Esophagus squamous epithelium (tissue), 5 donors: Measurements from ENCODE around the gene CDHR5. TPM values are rescaled to one million over a fixed set of nuclear protein-coding genes. Genes with fewer than 3 reads are reported as not detected.

Experiments used
- DNase-seq: peaks from one replicate; lab custom pipeline; 2025; lab: John Stamatoyannopoulos, UW
- H3K27ac ChIP-seq, 4 donors: fragments of 200-600 bp; sonication (generic); one replicate each; pipeline ENCODE4 v1.5.1; 2016 to 2019; ENCODE audit warnings: mild to moderate bottlenecking in 1 of 4
- H3K27me3 ChIP-seq, 4 donors: fragments of 200-600 bp; sonication (generic); 1 replicate in 3 of 4; 2 replicates in 1 of 4; pipeline versions ENCODE4 v1.5.1 to v1.6.0; 2017 to 2021; ENCODE audit warnings: antibody characterized with exemption in 1 of 4
- H3K36me3 ChIP-seq, 3 donors: fragments of 200-600 bp; sonication (generic); one replicate each; pipeline ENCODE4 v1.5.1; 2016 to 2019
- H3K4me1 ChIP-seq, 3 donors: fragments of 200-600 bp; sonication (generic); one replicate each; pipeline ENCODE4 v1.5.1; 2017 to 2019
- H3K4me3 ChIP-seq, 4 donors: fragments of 200-600 bp; sonication (generic); 1 replicate in 3 of 4; 2 replicates in 1 of 4; pipeline ENCODE4 v1.5.1; 2016 to 2019; ENCODE audit warnings: mild to moderate bottlenecking in 2 of 4, moderate library complexity in 1 of 4
- H3K9me3 ChIP-seq, 3 donors: fragments of 200-600 bp; sonication (generic); one replicate each; pipeline ENCODE4 v1.5.1; 2016 to 2019
- POLR2A ChIP-seq, 4 donors: fragments of 450-650 bp; IDR thresholded peaks; one replicate each; pipeline ENCODE4 v1.6.1; 2017; ENCODE audit warnings: antibody characterized with exemption in 4 of 4, mild to moderate bottlenecking in 4 of 4, moderate library complexity in 3 of 4
- WGBS, 2 donors: methylation state at CpG; one replicate each; pipeline ENCODE4 v1.1.5; 2018; 5-methylcytosine and 5-hydroxymethylcytosine counted together
- intact Hi-C: fragments of 100-400 bp; cut with DNase I; formaldehyde crosslinking; loops from one replicate; pipeline ENCODE4 v1.15.0; 2022
- total RNA-seq, 4 donors: library from RNA; depleted of rRNA; stranded (reverse); fragments of >200 nt; gene quantifications; one replicate each; pipeline ENCODE4 v1.1.0, GENCODE V29; 2016
- TF ChIP-seq, protein P1 (sequence below), 6 experiments: fragments of 450-650 bp in 4 of 6; fragments of 200-600 bp in 2 of 6; sonication (generic) in 2 of 6; IDR thresholded peaks; one replicate each; pipeline ENCODE4 v1.5.1; 2016 to 2019; ENCODE audit warnings: antibody characterized with exemption in 6 of 6, mild to moderate bottlenecking in 4 of 6, moderate library complexity in 4 of 6
- donor health status: DM: yes; HTN: yes; CAD: no.

CDHR5 gene
- total RNA-seq, 4 donors from 2014 or later = not detected

DNA sequence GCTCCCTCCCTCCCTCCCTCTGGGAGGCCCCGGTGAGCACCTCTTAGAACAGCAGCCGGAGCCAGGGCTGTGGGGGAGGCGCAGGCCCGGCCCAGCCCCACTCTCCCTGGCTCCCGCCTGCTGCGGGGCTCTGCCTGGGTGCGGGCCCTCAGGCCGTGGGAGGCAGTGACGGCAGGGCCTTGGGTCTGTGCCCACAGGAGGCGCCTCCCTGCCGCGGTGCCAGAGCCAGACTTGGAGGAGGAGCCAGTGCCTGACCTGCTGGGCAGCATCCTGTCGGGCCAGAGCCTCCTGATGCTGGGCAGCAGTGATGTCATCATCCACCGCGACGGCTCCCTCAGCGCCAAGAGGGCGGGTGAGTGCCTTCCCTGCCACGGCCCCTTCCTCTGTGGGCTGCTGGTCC is 18.5 kb downstream of the CDHR5 start:
- intact Hi-C loops = no loop called here
- Histone ChIP-seq H3K4me3 (no peak overlapping the region), H3K36me3 (peaks cover 74 to 100% (median 75%) of the 10 kb centered on the region in 3 donors), H3K27me3 (no peaks in the 10 kb centered on the region), H3K27ac (peak overlapping the region; percentile 45 to 72 (median 64)), H3K9me3 (no peaks in the 10 kb centered on the region), H3K4me1 (peaks cover 4 to 22% (median 6%) of the 10 kb centered on the region in 3 donors)
- no peak for TF ChIP-seq POLR2A (IDR thresholded peaks at IDR 0.05)
- TF ChIP-seq, protein P1, sequence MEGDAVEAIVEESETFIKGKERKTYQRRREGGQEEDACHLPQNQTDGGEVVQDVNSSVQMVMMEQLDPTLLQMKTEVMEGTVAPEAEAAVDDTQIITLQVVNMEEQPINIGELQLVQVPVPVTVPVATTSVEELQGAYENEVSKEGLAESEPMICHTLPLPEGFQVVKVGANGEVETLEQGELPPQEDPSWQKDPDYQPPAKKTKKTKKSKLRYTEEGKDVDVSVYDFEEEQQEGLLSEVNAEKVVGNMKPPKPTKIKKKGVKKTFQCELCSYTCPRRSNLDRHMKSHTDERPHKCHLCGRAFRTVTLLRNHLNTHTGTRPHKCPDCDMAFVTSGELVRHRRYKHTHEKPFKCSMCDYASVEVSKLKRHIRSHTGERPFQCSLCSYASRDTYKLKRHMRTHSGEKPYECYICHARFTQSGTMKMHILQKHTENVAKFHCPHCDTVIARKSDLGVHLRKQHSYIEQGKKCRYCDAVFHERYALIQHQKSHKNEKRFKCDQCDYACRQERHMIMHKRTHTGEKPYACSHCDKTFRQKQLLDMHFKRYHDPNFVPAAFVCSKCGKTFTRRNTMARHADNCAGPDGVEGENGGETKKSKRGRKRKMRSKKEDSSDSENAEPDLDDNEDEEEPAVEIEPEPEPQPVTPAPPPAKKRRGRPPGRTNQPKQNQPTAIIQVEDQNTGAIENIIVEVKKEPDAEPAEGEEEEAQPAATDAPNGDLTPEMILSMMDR (IDR thresholded peaks at IDR 0.05) = no peak
- WGBS, 2 donors = 36% methylated on average over 7 of the region's 19 CpGs; no CpG with 5 or more reads in 1 of the 2 donors
- DNase-seq = no peak

GRCh38 chr11:605286-606129 is 19.2 kb downstream of the CDHR5 start:
- Histone ChIP-seq H3K27me3 (no peaks in the 10 kb centered on the region), H3K4me3 (no peak overlapping the region), H3K27ac (peak overlapping the region; percentile 45 to 72 (median 64)), H3K9me3 (no peaks in the 10 kb centered on the region), H3K4me1 (peaks cover 4 to 17% (median 6%) of the 10 kb centered on the region in 3 donors), H3K36me3 (peaks cover 71 to 100% (median 74%) of the 10 kb centered on the region in 3 donors)
- intact Hi-C loops = no loop called here
- no peak for DNase-seq
- TF ChIP-seq, protein P1 (IDR thresholded peaks at IDR 0.05) = no peak
- TF ChIP-seq POLR2A (IDR thresholded peaks at IDR 0.05) = no peak
- WGBS, 2 donors = 85 to 95% methylated on average over 4 to 10 of the region's 33 CpGs

- 92 to 96% methylated on average over 10 to 13 of the region's 13 CpGs for WGBS, 2 donors
- Histone ChIP-seq H3K36me3 (peaks cover 66 to 100% (median 67%) of the 10 kb centered on the region in 3 donors), H3K27me3 (no peaks in the 10 kb centered on the region), H3K9me3 (no peaks in the 10 kb centered on the region), H3K4me3 (no peak overlapping the region), H3K4me1 (peaks cover 4 to 17% (median 6%) of the 10 kb centered on the region in 3 donors), H3K27ac (no peak overlapping the region)
- no peak for TF ChIP-seq POLR2A (IDR thresholded peaks at IDR 0.05)
- TF ChIP-seq, protein P1 (IDR thresholded peaks at IDR 0.05) = no peak
- intact Hi-C loops = no loop called here
- DNase-seq = no peak
Measured at GRCh38 chr11:603154-603553, 21.6 kb downstream of the CDHR5 start.

GRCh38 chr11:601573-602245 is 23.0 kb downstream of the CDHR5 start:
- Histone ChIP-seq H3K36me3 (peaks cover 65 to 100% (median 66%) of the 10 kb centered on the region in 3 donors), H3K4me3 (no peak overlapping the region), H3K4me1 (peaks cover 4 to 14% (median 6%) of the 10 kb centered on the region in 3 donors), H3K9me3 (no peaks in the 10 kb centered on the region), H3K27me3 (no peaks in the 10 kb centered on the region), H3K27ac (no peak overlapping the region)
- TF ChIP-seq POLR2A (IDR thresholded peaks at IDR 0.05) = no peak
- TF ChIP-seq, protein P1 (IDR thresholded peaks at IDR 0.05) = no peak
- intact Hi-C loops = no loop called here
- DNase-seq = no peak
- WGBS, 2 donors = 90 to 91% methylated on average over 16 to 18 of the region's 23 CpGs
